ENCODE data around the gene KRTAP3-2.

GRCh38 chr17:41018541-41018940, 18.8 kb upstream of the KRTAP3-2 start:
- TF ChIP-seq EZH2 (IDR thresholded peaks at IDR 0.05; ENCODE audit: borderline replicate concordance, insufficient read depth, low read depth, low read length, poor library complexity, severe bottlenecking) (no peak), CTCF (IDR thresholded peaks at IDR 0.05) (no peak)

Data from B cell (primary cell).